Adrenal gland (tissue), 12 donors: ENCODE measurements around the gene TEX22. TPM values are rescaled to one million over a fixed set of nuclear protein-coding genes. Genes with fewer than 3 reads are reported as not detected.

ENCODE experiments used
- DNase-seq, 7 donors: peaks; one replicate each; pipeline ENCODE4 v3.0.0-alpha.2; 2019 to 2020
- H3K27ac ChIP-seq, 5 donors: fragments of 200-600 bp; sonication (generic) in 4 of 5; 1 replicate in 3 of 5; 2 replicates in 2 of 5; pipeline versions ENCODE4 v1.5.1 to v1.8.0; 2016 to 2020; ENCODE audit warnings: mild to moderate bottlenecking in 1 of 5
- H3K27me3 ChIP-seq: fragments of 200-600 bp; 2 replicates; pipeline ENCODE4 v1.8.0; 2021
- H3K36me3 ChIP-seq, 2 donors: fragments of 200-600 bp; replicated peaks in 1 of 2; 1 replicate in 1 of 2; 2 replicates in 1 of 2; pipeline versions ENCODE4 v1.5.1 to v1.8.0; 2018 to 2022
- H3K4me1 ChIP-seq, 2 donors: fragments of 200-600 bp; replicated peaks in 1 of 2; 1 replicate in 1 of 2; 2 replicates in 1 of 2; pipeline versions ENCODE4 v1.5.1 to v1.8.0; 2018 to 2021
- H3K4me3 ChIP-seq, 4 donors: fragments of 200-600 bp; sonication (generic) in 3 of 4; one replicate each; pipeline ENCODE4 v1.5.1; 2016 to 2018
- H3K9me3 ChIP-seq, 3 donors: fragments of 200-600 bp; sonication (generic) in 1 of 3; replicated peaks in 1 of 3; 1 replicate in 2 of 3; 2 replicates in 1 of 3; pipeline versions ENCODE4 v1.5.1 to v1.8.0; 2016 to 2021
- POLR2A ChIP-seq, 2 donors: fragments of 450-650 bp; IDR thresholded peaks; one replicate each; pipeline ENCODE4 v1.6.1; 2017; ENCODE audit warnings: antibody characterized with exemption in 2 of 2, mild to moderate bottlenecking in 2 of 2, moderate library complexity in 1 of 2
- WGBS, 4 donors: extraction: QIAGEN DNeasy Blood & Tissue Kit in 2 of 4; methylation state at CpG; one replicate each; pipeline versions ENCODE4 v1.1.5 to v1.1.7; 2013 to 2017; 5-methylcytosine and 5-hydroxymethylcytosine counted together
- intact Hi-C, 2 donors: fragments of 100-400 bp; cut with DNase I; formaldehyde crosslinking; loops; one replicate each; pipeline versions ENCODE4 v1.14.1 to v1.15.0; 2022 to 2023
- polyA plus RNA-seq, 3 donors: library from polyadenylated mRNA; stranded (reverse); fragments of 200-250 nt in 2 of 3; fragments of 350-450 nt in 1 of 3; fragmentation: Illumina TruSeq in 1 of 3; extraction: RNeasy Lipid Tissue Mini Kit (QIAGEN cat#74804) in 1 of 3; gene quantifications; one replicate each; pipeline ENCODE4 v1.2.3, GENCODE V29; 2013 to 2014
- total RNA-seq, 9 donors: library from RNA; depleted of rRNA in 4 of 9; stranded (reverse); fragments of >200 nt in 4 of 9; fragments of 120-200 nt in 1 of 9; fragmentation: NEBNext Ultra II Directional in 1 of 9; extraction: Animal tissue kit (Norgen Biotek cat#: 25700) in 1 of 9; gene quantifications; one replicate each; pipeline versions ENCODE4 v1.1.0 to v1.2.4, GENCODE V29; 2013 to 2023
- TF ChIP-seq, protein P1 (sequence below), 6 experiments: fragments of 450-650 bp in 4 of 6; fragments of 200-600 bp in 2 of 6; sonication (generic) in 1 of 6; IDR thresholded peaks; 1 replicate in 5 of 6; 2 replicates in 1 of 6; pipeline versions ENCODE4 v1.5.1 to v1.8.0; 2016 to 2021; ENCODE audit warnings: antibody characterized with exemption in 6 of 6, mild to moderate bottlenecking in 2 of 6, moderate library complexity in 1 of 6
- donor health status: healthy with polysubstance abuse.
- donor health status: Bipolar disorder and iron deficiency.
- donor health status: DM: yes; HTN: yes; CAD: no.
- donor health status: DM: no; HTN: no; CAD: no.
- donor health status: DM: no; HTN: no; CAD: no.
- donor health status: DM: yes; HTN: yes; CAD: no.

The TEX22 gene
- total and polyA plus RNA-seq, 12 donors = 0.17 to 2.8 (median 0.38) TPM; not detected in 3

DNA sequence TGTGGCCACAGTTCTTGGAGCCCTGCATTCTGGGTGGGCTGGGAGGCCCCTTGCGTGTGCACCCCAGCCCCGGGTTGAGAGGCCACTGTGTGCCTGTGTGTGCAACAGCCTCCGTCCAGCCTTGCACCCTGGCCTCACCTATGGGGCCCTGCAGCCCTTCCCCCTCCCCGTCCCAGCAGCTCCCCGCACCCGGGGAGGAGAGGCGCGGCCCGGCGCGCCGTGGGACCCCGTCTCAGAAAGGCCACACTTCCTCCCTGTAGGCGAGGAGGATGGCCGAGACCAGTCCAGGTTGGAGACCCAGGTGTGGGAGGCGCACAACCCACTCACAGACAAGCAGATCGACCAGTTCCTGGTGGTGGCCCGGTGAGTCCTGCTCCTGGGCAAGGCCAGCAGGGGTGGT lies 59.7 kb downstream of the TEX22 start:
- intact Hi-C loops = no loop called here
- H3K27me3 ChIP-seq = no peaks in the 10 kb centered on the region
- H3K4me3 ChIP-seq = no peak overlapping the region
- no peak for DNase-seq
- WGBS, 4 donors = 89 to 94% (median 90%) methylated on average over 4 to 18 of the region's 18 CpGs
- no peaks in the 10 kb centered on the region for H3K4me1 ChIP-seq
- TF ChIP-seq, protein P1, sequence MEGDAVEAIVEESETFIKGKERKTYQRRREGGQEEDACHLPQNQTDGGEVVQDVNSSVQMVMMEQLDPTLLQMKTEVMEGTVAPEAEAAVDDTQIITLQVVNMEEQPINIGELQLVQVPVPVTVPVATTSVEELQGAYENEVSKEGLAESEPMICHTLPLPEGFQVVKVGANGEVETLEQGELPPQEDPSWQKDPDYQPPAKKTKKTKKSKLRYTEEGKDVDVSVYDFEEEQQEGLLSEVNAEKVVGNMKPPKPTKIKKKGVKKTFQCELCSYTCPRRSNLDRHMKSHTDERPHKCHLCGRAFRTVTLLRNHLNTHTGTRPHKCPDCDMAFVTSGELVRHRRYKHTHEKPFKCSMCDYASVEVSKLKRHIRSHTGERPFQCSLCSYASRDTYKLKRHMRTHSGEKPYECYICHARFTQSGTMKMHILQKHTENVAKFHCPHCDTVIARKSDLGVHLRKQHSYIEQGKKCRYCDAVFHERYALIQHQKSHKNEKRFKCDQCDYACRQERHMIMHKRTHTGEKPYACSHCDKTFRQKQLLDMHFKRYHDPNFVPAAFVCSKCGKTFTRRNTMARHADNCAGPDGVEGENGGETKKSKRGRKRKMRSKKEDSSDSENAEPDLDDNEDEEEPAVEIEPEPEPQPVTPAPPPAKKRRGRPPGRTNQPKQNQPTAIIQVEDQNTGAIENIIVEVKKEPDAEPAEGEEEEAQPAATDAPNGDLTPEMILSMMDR (IDR thresholded peaks at IDR 0.05) = no peak
- TF ChIP-seq POLR2A (IDR thresholded peaks at IDR 0.05) = no peak
- H3K27ac ChIP-seq = no peak overlapping the region
- H3K9me3 ChIP-seq = no peaks in the 10 kb centered on the region
- H3K36me3 ChIP-seq = peaks cover 0 to 66% of the 10 kb centered on the region in 2 donors

DNA sequence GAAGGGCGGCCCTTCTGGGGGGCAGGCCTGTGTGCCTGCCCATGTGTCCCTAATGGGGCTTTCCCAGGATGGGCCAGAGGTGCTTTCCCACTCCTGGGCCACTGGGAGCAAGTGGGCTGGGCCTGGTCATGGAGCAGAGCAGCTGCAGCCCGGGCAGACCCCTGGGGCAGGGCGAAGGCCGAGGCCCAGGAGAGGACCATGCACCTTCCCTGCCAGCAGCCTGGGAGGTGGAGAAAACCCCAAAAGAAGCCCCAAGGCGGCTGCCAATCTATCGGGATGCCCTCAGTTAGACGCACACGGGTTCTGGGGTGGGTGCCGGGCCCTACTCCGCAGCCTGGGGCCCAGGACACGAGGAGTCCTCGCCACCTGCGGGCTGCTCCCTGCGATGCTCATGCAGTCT lies 60.2 kb downstream of the TEX22 start:
- Histone ChIP-seq H3K27ac (no peak overlapping the region), H3K4me1 (no peaks in the 10 kb centered on the region), H3K4me3 (no peak overlapping the region), H3K36me3 (peaks cover 0 to 67% of the 10 kb centered on the region in 2 donors), H3K9me3 (no peaks in the 10 kb centered on the region), H3K27me3 (no peaks in the 10 kb centered on the region)
- DNase-seq = no peak
- WGBS, 4 donors = 82 to 91% (median 89%) methylated on average over 10 to 14 of the region's 14 CpGs; no CpG with 5 or more reads in 1 of the 4 donors
- intact Hi-C loops = no loop called here
- TF ChIP-seq, protein P1 (IDR thresholded peaks at IDR 0.05) = no peak
- TF ChIP-seq POLR2A (IDR thresholded peaks at IDR 0.05) = no peak

DNA sequence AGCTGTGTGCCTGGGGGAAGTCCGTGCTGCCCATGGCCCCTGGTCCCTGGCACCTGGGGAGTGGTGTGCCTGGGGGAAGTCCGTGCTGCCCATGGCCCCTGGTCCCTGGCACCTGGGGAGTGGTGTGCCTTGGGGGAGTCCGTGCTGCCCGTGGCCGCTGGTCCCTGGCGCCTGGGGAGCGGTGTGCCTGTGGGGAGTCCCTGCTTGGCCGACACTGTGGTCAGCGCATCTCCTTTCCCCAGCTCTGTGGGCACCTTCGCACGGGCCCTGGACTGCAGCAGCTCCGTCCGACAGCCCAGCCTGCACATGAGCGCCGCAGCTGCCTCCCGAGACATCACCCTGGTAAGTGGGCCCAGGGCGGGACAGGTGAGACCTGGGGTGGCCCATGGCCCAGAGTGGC lies 61.8 kb downstream of the TEX22 start:
- intact Hi-C loops = no loop called here
- Histone ChIP-seq H3K27ac (no peak overlapping the region), H3K36me3 (peaks cover 0 to 66% of the 10 kb centered on the region in 2 donors), H3K4me1 (no peaks in the 10 kb centered on the region), H3K9me3 (no peaks in the 10 kb centered on the region), H3K27me3 (no peaks in the 10 kb centered on the region), H3K4me3 (no peak overlapping the region)
- no peak for TF ChIP-seq POLR2A (IDR thresholded peaks at IDR 0.05)
- TF ChIP-seq, protein P1 (IDR thresholded peaks at IDR 0.05) = no peak
- 94 to 95% (median 95%) methylated on average over 8 to 17 of the region's 17 CpGs for WGBS, 4 donors
- DNase-seq = no peak

DNA sequence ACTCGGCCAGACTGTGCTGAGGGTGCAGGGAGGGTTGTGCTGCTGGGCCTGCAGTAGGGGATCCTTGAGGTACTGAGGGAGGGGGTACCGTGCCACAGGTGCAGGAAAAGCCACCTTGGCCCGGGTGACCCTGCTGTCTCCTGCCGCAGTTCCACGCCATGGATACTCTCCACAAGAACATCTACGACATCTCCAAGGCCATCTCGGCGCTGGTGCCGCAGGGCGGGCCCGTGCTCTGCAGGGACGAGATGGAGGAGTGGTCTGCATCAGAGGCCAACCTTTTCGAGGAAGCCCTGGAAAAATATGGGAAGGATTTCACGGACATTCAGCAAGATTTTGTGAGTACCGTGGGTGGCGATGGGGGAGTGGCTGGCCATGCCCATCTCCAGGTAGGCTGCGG lies 62.3 kb downstream of the TEX22 start:
- H3K36me3 ChIP-seq = peaks cover 0 to 66% of the 10 kb centered on the region in 2 donors
- WGBS, 4 donors = 88 to 94% (median 92%) methylated on average over 16 to 17 of the region's 17 CpGs

More for the DNA sequence above, 62.3 kb downstream of the TEX22 start:
- intact Hi-C loops = no loop called here
- Histone ChIP-seq H3K27ac (no peak overlapping the region), H3K4me1 (no peaks in the 10 kb centered on the region), H3K4me3 (no peak overlapping the region), H3K27me3 (no peaks in the 10 kb centered on the region), H3K9me3 (no peaks in the 10 kb centered on the region)
- no peak for TF ChIP-seq POLR2A (IDR thresholded peaks at IDR 0.05)
- TF ChIP-seq, protein P1 (IDR thresholded peaks at IDR 0.05) = no peak
- no peak for DNase-seq
